DMS153 treated with DMSO at 0.1 percent for 48 hours (cell line): ENCODE results near the gene CHST11.
"Not testable (repeated sequence)": the region's sequence is repeated elsewhere in the genome, so short reads cannot be mapped to it uniquely, and the experiment has no call there.

Experiments used
- DNase-seq: peaks from one replicate; lab custom pipeline; 2025; ENCODE audit not compliant: unreplicated experiment; lab: John Stamatoyannopoulos, UW

The CHST11 gene

DNA sequence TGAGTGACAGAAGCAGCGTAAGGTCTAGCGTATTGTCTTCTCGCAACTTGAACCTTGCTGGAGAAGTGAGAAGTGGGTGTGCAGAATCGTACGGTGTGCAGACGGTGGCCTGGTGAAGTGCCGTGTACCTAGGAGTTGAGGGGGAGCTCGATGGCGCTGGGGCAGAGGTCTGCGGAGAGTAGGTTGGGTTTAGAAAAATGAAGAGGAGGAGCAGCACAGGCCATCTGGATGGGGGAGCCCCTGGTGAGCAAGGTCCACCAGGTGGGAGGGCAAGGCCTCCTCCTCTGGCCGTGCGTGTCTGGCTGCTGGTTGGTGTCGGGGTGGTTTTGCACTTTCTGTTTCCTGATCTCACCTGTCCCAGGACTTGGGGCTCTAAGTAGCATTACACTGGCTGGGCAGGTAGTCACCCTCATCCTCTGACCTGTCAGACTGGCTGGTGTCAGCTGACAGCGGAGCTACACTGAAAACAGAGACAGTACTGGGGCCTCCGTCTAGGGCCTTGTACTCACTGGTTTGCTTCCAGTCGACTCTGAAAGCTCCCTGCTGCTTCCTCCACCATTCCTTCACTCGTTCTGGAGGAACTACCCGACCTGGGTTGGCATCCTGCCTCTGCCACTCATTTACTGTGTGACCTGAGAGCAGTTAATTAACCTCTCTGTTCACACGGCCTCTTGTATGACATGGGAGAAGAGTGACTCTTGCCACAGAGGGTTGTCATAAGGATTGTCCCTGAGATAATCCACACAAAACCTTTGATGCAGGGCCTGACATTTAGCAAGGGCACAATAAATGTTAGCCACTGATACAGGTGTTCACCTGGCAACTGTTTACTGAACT is 273.1 kb downstream of the CHST11 start:
- no peak for DNase-seq

DNA sequence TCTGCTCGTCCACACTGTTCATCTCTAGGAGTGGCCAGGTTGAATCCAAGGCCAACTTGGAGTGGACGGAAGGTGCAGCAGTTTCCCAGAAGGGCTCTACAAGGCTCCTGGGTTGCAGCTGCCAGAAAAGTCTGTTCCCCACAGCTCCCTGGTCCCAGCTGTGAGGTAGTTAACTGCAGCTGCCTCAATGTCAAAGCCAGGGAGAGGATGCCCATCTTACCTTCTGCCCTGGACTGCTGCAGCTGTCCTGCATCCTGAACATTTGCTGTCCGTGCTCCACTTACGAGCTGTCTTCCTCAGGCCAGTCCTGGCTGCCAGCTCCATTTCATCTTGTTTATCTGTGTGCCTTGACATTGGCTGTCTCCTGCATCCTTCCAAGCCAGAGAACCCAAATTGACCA is 274.0 kb downstream of the CHST11 start:
- no peak for DNase-seq

DNA sequence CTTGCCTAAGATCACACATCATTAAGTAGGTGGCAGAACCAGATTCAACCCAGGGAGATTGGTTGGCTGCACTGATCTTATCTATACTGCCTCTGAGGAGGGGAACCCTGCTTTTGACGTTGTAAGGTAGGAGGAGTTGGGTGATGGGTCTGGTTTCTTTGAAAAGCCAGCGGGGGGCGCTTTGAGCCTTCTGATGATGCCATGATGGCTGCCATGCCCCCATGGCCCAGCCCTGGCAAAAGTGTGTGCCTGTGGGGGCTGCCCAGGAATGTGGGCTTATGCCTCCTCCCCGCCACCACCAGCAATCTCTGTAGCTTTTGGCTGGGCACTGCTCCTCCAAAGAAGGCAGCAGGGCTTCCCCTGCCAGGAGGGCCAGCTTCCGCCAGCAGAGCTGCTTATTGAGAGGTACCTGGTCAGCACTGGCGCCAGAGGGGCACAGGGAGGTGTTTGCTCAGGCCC is 277.0 kb downstream of the CHST11 start:
- DNase-seq: no peak

DNA sequence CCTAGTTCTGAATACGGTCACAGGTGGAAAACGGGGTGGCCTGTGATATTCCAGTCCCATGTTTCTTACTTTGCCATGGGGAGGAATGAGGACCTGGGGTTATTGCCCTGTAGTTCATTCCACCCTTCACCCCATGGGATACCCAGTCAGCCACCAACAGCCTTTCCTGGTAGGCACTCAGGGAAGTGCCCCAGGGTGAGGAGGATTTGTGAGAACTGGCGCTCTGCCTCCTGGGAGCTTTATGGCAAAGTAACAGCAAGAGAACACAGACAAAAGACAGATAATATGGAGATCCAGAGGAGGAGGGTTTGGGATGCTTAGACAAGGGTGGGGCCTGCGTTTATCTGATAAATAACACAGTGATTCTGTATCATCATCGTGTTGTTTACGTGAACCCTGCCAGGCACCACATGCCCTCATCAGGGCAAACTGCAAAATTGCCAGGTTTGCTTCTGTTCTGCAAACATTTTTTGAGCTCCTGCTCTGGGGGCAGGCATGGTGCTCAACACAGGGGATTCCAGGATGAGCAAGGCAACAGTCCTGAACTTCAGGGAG is 277.9 kb downstream of the CHST11 start:
- no peak for DNase-seq

DNA sequence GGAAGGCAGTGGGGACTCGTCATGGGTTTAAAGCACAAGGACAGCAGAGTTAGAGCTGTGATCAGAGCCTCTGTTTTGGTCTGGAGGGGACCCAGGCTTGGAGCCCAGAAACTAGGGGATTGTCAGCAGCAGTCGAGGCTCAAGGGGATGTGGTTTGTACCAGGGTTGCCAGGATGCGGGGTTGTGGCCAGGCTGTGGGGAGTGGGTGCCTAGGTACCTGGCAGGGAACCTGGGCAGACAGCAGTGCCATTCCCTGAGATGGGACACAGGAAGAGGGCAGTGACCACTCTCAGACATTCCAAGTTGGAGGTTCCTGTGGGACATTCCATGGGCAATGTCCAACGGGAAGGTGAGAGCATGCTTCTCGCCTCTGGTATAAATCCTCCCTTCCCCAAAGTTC is 279.1 kb downstream of the CHST11 start:
- DNase-seq: no peak

DNA sequence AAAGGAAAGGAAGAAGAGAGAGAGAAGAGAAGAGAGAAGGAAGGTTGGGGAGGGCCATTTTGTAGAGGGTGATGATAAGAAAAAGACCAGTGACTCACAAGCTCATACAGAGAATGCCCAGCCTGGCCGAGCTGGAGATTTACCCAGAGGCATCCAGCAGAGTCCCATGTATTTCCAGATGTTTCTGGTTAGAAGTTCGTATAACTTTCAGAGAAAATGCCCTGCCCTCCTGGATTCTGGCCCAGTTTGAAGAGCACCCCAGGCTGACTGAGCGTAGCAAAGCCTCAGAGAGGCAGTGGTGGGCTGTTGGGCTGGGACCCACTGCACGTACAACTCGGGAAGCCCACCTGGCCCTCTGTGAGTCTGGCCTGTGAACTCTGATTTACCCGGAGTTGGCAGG is 279.6 kb downstream of the CHST11 start:
- DNase-seq: no peak

DNA sequence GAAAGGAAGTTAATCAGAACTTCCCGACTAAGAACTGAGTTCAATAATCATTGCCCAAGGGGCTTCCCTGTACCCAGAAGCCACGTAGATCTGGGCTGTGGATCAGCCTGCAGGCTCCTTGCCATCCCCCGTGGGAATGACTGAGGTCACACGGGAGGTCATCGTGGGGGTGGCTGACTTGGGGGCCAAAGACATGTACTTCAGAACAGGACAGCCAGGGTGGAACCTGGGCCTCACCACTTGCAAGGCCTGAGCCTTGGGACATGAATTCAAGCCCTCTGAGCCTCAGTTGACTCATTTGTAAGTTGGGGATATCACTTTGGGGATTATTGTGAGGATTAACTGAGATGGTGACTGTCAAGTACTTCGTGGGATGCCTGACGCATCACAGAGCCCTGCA is 280.4 kb downstream of the CHST11 start:
- no peak for DNase-seq

DNA sequence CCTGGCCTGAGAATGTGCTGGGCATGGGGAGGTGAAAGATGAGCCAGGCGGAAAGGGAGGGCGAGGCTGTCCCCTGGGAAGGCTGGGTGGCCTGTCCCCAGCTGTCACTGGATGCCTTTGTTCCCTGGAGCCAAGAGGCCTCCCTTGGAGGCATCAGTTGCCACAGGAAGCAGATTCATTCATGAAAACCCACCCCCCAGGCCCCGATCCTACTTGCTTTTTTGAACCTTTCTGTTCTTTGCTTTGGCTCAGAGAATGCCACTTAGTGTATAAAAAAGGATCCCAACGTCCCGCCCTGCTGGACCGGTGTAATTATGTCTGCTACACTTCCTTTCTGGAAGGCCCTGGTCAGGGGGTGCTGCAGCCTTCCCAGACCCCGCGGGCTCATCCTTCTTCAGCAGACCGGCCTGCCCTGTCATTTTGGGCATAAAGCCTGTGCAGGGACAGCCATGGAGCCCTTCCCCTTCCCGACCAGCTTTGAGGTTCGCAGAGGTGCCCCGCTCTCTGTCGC is 281.1 kb downstream of the CHST11 start:
- peak; percentile 32 for DNase-seq

DNA sequence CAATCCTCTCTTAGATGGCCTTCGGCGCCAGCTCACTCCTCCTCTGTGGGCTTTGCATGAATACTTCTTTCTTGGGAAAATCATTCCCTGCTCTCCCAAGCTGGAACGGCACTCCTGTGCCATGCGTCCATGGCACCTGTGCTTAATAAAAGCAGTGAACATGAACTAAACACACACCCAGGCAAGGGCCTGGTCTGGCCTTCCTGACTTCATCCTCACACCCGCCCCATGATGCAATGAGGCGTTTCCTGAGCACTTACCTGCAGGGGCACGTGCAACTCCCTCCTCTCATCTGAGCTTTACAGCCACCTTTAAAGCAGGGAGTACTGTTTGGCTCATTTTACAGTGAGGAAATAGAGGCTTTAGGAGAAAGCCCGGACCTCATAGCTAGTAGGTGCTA is 281.6 kb downstream of the CHST11 start:
- DNase-seq: peak; percentile 59

DNA sequence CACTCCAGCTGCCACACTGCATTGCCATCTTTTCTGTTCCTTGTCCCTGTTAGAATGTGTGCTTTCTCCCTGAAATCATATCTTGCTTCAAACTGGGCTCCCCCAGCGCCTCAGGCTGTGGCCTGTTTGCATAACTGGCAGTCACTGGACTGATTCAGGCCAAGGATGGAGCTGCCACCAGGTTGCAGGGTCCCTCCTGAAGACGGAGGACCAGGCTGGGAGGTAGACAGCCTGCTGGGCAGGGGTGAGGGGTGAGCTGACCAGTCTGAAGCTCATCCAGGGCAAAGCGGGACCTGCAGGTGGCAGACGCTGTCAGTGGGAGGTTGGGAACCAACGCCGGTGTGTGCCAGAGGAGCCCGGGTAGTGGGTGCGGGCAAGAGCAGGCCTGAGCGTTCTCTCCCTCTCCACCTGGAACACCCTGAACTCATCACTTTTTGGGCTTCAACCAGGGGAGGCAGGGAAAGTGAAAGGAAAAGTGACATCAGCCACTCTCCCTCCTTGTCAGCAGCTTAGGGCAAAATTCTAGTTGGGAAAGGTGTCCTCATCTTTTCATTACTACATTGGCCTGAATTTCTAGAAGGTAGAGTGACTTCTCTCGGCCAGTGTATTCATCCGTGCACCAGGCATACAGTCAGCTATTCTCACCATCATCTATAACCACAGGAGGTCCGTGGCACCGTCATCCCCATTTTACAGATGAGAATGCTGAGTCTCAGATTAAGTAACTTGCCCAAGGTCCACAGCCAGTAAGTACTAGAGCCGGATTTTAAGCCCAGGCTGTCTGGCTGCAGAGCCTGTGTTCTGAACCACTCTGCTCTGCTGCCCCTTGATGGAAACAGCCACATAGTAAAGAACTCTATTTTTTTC is 282.3 kb downstream of the CHST11 start:
- DNase-seq: no peak

DNA sequence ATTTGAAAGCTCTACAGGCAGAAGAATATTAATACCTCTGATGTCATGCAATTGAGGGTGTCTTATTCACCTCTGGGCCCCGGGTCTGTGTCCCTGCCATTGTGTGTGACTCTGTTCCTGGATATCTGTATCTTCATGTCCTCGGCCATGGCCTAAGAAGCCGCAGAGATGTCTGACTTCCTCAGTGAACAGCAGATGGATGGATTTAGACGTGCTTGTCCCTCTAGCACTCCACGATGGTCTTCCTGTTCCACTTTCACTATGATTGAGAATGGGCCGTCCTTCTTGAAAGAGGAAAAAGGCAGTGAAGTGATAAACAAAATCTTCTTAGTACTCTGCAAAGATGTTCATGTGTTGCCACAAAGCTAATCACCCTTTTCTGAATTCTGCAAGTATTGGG is 283.9 kb downstream of the CHST11 start:
- no peak for DNase-seq

DNA sequence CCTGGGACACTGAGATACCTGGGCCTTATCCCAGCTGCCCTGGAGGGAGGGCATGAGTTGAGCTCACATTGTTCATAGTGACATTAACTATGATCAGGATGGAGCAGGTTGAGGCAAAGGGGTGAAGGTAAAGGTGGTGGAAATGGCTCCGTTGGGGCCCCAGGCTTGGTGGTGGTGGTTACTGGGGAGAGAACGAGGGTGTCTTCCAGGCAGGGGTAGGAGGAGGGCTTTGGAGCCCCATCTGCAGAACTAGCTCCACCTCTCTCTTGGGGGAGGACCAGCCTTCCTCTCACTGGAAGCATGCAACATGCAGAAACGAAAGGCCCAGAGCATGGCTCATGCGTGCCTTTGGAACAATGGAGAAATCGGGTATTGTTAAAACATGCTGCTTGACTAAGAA is 284.3 kb downstream of the CHST11 start:
- DNase-seq: no peak

DNA sequence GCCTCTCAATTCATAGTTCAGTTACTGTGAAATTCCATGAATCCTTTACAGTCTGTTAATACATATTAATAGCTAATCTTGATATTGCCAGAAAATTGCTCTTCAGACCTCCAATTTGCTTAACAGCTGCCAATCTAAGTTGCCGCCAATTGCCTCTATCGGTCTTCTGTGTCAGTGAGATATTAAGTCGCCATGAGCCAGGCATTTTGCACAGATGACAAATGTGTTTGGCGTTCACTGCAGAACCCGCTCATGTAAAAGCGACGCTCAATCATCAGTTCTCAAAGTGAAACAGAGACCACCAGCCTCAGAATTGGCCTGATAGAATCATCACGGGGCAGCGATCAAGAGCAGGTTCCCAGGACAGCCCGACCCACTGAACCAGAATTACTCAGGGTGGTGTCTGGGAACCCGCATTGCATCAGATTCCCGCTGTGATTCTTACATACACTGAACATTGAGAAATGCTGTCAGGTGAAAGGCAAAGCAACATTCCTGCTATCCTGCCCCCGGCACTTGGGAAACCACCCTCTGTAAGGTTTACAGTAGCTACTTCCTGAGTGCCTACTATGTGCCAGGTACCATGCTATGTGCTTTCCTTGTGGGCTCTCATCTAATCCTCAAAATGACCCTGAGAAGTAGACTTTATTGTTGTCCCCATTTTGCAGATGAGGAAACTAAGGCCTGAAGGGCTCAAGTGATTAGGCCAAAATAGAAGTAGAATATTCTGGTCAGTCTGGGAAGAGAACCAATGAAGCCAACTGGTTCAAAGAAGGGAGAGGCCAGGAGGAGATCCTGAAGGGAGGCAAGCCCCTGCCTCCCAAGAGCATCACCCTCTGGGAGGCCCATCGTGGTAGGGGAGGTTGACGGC is 285.0 kb downstream of the CHST11 start:
- no peak for DNase-seq

DNA sequence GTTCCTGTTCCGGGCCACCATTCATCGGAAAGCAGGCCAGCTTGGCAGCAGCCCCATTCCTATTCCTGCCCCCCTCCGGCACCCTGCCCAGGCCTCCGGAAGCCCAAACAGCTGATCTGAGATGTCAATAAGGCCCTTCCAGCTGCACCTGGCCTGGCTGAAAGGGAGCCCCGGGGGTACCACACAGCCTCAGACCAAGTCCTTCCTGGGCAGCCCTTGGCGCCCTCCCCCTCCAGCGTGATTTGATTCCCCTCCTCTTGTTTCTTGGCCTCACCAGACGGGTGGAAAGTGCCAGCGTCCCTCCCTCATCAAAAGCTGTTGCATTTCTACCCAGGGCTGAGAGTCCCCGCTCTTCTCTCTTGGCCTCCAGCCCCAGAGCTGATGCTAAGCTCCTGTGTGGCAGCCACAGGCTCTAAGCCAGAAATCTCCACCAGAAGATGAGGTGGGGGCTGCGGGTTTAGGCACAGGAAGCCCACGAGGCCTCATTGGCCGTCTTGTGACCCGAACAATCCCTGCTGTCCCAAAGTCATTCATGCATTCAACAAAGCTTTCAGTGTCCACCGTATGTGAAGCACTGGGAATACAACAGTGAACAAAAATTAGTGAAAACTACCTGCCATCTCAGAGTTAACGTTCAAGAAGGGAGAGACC is 285.9 kb downstream of the CHST11 start:
- peak; percentile 76 for DNase-seq

DNA sequence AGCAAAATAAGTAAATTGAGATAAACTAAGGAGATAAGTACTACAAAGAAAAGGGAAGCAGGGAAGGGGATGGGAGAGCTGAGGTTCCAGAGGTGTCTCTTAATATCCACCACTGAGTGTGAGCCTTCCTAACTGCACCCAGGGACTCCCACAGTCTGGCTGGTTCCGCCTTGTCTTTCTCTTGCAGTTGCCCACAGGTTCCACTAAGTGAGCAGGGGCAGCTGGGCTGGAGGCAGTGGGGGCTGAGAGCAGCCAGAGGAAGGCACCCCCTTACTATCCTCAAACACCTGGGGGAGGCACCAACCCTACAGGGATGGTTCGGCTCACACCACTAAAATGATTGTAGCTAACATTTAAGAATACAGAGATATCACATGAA is 286.4 kb downstream of the CHST11 start:
- no peak for DNase-seq

DNA sequence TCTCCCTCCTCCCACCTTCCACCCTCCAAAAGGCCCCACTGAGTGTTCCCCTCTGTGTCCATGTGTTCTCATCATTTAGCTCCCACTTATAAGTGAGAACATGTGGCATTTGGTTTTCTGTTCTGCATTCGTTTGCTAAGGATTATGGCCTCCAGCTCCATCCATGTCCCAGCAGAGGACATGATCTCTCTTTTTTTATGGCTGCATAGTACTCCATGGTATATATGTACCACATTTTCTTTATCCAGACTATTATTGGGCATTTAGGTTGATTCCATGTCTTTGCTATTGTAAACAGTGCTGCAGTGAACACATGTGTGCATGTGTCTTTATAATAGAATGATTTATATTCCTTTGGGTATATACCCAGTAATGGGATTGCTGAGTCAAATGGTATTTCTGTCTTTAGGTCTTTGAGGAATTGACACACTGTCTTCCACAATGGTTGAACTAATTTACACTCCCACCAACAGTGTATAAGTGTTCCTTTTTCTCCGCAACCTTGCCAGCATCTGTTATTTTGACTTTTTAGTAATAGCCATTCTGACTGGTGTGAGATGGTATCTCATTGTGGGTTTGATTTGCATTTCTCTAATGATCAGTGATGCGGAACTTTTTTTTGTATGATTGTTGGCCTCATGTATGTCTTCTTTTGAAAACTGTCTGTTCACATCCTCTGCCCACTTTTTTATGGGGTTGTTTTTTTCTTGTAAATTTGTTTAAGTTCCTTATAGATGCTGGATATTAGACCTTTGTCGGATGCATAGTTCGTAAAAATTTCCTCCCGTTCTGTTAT is 287.2 kb downstream of the CHST11 start:
- DNase-seq: not testable (repeated sequence)

DNA sequence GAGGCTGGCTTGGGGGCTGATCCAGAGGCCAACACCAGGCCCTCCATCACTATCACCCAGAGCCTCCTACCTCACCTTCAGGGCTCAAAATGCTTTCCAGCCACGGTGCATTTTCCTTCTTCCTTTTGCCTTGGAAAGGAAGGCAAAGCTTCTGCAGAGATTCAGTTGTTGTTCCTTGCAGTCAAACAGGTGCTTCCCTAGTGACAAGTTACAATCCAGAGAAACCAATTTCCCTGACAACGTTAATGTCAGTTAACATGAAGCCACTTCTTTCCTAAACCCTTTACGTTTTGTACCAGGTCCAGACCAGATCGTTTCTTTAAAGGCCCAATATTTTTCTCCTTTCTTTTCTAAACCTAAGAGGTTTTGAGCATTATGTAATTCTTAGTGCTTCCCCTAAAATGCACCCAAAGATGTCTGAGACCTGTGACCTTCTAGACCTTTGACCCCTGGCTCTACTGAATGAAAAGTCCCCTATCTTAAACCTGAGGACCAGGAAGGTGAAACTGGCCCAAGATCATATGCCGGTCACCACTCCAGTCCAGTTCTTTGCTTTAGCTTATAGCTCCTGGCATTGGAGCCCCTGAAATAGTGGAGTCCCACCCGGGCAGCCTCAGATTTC is 289.8 kb downstream of the CHST11 start:
- no peak for DNase-seq

DNA sequence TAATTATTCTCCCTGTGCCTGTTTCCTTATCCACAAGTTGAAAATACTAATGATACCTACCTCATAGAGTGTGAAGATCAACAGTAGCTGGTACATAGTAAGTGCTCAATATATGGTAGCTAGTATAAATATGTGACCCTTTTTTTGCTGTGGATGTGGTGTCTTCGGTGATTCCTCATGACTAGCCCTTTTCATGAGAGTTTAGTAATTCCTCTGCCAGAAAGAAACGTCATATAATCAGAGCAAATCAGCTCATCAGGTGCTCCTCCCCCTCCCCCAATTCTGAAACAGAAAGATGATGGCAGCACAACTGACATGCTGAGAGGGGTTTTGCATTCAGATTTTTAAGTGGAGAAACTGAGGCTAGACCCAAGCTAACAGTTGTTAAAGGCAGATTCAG is 290.6 kb downstream of the CHST11 start:
- DNase-seq: no peak

DNA sequence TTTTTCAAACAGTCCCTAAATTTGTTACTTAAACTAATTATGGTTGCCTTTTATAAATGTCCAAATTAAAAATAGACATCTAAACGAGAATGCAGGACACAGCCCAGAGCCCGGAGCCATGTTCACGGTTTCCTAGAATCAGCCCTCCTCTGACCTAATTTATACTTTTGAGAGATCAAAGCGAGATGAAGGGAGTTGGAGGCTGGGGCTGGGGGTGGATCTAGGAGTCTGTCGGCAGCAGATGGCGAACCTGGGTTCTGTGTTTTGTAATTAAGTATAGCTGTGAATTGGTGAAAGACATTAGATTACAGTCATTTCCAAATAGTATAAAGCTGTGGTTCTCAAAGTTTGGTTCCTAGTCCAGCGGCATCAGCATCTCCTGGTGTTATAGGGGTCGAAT is 291.2 kb downstream of the CHST11 start:
- DNase-seq: no peak
